GM12865 (cell line): ENCODE results near the gene RAD50.

Experiments used
- DNase-seq: peaks from one replicate; pipeline ENCODE4 v3.0.0; 2010; ENCODE audit warnings: low read depth
- H3K4me3 ChIP-seq: 2 replicates; pipeline ENCODE4 v1.5.1; 2011; ENCODE audit warnings: mild to moderate bottlenecking, low read depth, low read length, control low read depth
- TF ChIP-seq, protein P1 (sequence below): IDR thresholded peaks from 2 replicates; pipeline ENCODE4 v1.5.1; 2011; ENCODE audit warnings: low read length, control low read depth, low read depth, inconsistent platforms; ENCODE audit not compliant: insufficient read depth; ENCODE audit errors: missing control alignments

The RAD50 gene

DNA sequence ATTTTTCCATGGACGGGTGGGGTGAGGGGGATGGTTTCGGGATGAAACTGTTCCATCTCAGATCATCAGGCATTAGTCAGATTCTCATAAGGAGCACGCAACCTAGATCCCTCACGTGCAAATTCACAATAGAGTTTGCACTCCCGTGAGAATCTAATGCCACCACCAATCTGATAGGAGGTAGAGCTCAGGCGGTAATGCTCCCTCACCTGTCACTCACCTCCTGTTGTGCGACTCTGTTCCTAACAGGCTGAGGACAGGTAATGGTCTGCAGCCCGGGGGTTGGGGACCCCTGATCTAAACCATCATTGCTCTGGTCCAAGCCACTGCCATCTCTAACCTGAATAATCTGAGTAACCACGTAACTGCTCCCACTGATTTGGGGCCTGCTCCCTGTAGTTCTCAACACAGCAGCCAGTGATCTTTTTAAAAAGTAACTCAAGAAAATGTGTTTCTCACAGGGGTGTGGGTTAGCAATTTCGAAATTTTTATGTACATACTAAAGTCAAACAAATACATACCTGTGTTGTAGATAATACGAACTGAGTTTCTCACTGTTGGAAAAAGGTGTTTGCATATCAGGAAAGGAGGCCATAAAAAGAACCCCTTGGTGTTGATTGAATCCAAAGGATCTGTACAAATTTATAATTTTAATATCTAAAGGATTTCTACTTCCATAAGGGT, 89.9 kb downstream of the RAD50 start:
- DNase-seq: no peak
- TF ChIP-seq, protein P1, sequence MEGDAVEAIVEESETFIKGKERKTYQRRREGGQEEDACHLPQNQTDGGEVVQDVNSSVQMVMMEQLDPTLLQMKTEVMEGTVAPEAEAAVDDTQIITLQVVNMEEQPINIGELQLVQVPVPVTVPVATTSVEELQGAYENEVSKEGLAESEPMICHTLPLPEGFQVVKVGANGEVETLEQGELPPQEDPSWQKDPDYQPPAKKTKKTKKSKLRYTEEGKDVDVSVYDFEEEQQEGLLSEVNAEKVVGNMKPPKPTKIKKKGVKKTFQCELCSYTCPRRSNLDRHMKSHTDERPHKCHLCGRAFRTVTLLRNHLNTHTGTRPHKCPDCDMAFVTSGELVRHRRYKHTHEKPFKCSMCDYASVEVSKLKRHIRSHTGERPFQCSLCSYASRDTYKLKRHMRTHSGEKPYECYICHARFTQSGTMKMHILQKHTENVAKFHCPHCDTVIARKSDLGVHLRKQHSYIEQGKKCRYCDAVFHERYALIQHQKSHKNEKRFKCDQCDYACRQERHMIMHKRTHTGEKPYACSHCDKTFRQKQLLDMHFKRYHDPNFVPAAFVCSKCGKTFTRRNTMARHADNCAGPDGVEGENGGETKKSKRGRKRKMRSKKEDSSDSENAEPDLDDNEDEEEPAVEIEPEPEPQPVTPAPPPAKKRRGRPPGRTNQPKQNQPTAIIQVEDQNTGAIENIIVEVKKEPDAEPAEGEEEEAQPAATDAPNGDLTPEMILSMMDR: no peak
- H3K4me3 ChIP-seq: no peak overlapping the region

DNA sequence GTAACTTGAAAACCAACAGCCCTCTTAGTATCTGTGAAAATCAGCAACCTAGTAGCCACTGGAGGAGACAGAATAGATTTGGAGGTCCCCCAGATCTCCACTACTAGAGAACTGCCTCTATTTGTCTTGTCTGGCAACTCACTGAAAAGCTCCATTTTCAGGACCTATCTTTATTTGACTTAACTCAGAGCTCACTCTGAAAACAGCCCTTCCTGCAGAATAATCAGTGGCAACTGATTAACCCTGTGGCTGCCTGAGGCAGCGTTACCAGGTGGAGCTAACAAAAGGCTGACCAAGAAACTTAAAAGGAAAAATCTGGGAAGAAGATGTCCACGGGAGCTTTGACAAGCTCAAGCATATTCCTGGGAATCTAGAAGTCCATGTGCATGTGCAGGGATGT, 90.7 kb downstream of the RAD50 start:
- H3K4me3 ChIP-seq: no peak overlapping the region
- TF ChIP-seq, protein P1: no peak
- DNase-seq: no peak

DNA sequence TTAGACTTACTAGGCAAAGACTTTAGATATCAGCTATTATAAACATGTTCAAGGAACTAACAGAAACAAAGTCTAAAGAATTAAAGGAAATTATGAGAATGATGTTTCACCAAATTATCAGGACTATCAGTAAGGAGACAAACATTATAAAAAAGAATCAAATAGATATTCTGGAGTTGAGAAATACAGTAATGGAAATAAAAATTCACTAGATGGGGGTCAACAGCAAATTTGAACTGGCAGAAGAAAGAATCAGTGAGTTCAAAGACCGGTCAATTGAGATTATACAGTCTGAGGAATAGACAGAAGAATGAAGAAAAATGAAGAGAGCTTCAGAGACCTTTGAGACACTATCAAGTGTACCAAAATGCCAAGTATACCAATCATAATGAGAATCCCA, 91.6 kb downstream of the RAD50 start:
- H3K4me3 ChIP-seq: no peak overlapping the region
- DNase-seq: no peak
- TF ChIP-seq, protein P1: no peak

DNA sequence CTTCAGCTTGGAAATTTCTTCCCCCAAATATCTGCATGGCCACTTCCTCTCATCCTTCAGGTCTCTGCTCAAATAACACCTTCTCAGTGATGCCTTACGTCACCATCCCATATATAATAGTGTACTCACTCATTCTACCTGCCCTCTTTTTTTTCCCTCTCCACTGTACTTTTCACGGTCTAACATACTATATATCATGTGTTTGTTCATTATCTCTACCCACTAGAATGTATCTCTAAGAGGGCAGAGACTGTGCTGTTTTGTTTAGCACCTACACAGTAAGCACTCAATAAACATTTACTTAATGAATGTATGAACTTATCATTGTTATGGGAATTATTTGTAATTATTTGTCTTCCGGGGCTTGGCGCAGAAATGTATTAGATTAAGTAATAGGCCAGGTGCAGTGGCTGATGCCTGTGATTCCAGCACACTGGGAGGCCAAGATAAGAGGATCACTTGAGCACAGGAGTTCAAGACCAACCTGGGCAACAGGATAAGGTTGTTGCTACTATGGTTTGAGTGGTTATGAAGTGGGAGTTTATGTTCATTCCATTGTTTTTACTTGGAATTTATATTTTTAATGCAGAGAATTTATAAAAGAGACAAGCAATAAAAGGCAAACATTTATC, 95.2 kb downstream of the RAD50 start:
- no peak overlapping the region for H3K4me3 ChIP-seq
- TF ChIP-seq, protein P1: no peak
- no peak for DNase-seq

DNA sequence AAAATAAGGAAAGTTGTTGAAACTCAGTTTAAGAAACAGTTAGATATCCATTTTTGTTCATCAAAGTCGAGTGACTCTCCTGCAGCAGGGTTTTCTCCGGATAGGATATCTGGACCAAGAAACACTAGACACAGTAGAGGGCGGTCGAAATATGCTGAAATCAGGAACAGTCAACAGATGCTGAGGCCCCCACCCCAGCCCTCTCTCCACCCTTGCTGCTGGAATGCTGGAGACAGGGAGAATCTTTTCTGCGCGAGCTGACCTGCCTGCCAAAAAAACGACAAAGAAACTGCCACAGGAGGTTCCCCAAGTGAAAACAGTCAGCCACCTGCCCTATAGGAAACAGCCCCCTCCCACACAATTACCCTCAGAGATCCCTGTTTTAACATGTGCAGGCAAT, 96.9 kb downstream of the RAD50 start:
- TF ChIP-seq, protein P1: no peak
- no peak for DNase-seq

DNA sequence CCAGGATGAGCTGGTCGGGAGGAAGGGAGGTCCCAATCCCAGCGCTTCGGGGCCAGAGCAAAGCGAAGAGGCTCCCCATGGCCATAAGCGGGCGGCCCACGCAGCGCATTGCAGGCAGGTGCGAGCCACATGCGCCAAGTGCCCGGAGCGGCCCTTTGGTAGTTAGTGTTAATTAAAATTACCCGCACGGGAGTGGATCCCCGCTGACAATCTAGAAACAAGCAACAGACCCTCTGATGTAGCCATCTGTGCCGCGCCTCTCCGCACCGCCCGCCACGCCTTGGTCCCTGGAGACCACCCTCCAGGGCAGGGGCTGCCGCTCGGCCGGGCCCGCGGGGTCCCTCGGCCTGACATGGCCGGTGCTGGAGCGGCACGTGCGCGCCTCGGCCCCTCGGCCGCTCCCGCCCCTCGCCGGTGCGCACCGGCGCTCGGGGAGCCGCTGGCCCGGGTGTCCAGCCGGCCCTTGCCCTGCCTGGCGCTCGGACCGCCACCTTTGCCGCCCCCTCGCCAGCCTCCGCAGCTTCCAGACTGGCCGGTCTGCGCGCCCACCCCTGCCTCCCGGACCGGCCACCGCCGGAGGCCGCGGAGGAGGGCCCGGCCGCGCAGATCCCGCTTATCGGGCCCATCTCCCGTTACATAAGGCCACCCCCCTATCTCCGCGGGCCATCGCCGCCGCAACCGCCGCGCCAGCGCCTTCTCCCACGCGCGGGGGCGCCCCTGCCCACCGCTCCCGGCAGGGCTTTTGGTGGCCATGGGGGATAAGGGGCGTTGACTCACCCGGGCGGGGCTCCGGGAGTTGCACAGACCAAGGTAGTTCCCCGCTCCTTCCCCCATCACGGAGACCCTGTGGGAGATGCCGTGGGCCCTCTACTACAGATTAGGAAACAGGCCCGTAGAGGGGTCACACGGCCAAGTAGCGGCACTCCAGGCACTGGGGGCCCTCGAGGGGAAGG, 99.3 kb downstream of the RAD50 start:
- peak overlapping the region; percentile 41 for H3K4me3 ChIP-seq
- TF ChIP-seq, protein P1: peak; percentile 26
- no peak for DNase-seq

More for the DNA sequence above, 96.9 kb downstream of the RAD50 start:
- H3K4me3 ChIP-seq: no peak overlapping the region
